NT2/D1 (cell line): ENCODE data around the gene RFESD.

Experiments used
- YY1 ChIP-seq: IDR thresholded peaks from 2 replicates; pipeline ENCODE4 v1.6.1; 2011; ENCODE audit not compliant: insufficient read length, insufficient read depth
- ZNF274 ChIP-seq: IDR thresholded peaks from 2 replicates; pipeline ENCODE4 v1.6.1; 2011; ENCODE audit warnings: mild to moderate bottlenecking, low read depth, low read length

GRCh38 chr5:95646569-95647431 lies at the start of gene RFESD:
- TF ChIP-seq YY1 (no peak), ZNF274 (no peak)
